Measurements from ENCODE around the gene CCDC187. TPM values are rescaled to one million over a fixed set of nuclear protein-coding genes. Genes with fewer than 3 reads are reported as not detected.

CCDC187 gene
- total and polyA plus RNA-seq, 2 of the 8 experiments (the other 6 are each of a cell fraction or from before 2014, with no cell fraction given) = 0.02 TPM; not detected in 1

DNA sequence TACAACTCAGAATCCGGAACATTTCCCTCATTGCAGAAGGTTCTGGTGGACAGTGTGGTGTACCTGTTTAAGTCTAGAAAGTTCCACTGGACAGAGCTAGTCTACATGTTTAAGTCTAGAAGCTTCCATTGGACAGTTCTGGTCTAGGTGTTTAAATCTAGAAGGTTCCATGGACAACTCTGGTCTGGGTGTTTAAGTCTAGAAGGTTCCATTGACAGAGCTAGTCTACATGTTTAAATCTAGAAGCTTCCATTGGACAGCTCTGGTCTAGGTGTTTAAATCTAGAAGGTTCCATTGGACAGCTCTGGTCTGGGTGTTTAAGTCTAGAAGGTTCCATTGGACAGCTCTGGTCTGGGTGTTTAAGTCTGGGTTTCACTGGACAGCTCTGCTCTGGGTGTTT, 25.0 kb downstream of the CCDC187 start (continued):
- no peak for TF ChIP-seq RFX5 (IDR thresholded peaks at IDR 0.05; ENCODE audit: borderline replicate concordance, low read depth, low read length)
